GM12865 (cell line): ENCODE measurements around the gene WDR45B.
"Not testable (repeated sequence)": the region's sequence is repeated elsewhere in the genome, so short reads cannot be mapped to it uniquely, and the experiment has no call there.

Experiments
- DNase-seq: peaks from one replicate; pipeline ENCODE4 v3.0.0; 2010; ENCODE audit warnings: low read depth
- H3K4me3 ChIP-seq: 2 replicates; pipeline ENCODE4 v1.5.1; 2011; ENCODE audit warnings: mild to moderate bottlenecking, low read depth, low read length, control low read depth
- CTCF ChIP-seq: IDR thresholded peaks from 2 replicates; pipeline ENCODE4 v1.5.1; 2011; ENCODE audit warnings: low read length, control low read depth, low read depth, inconsistent platforms; ENCODE audit not compliant: insufficient read depth; ENCODE audit errors: missing control alignments

Gene WDR45B

GRCh38 chr17:82657926-82658325 is 9.7 kb upstream of the WDR45B start:
- H3K4me3 ChIP-seq = no peak overlapping the region
- no peak for TF ChIP-seq CTCF
- DNase-seq = no peak

- no peak for DNase-seq
- no peak overlapping the region for H3K4me3 ChIP-seq
- no peak for TF ChIP-seq CTCF
Measured at GRCh38 chr17:82656266-82656665, 8.0 kb upstream of the WDR45B start.

GRCh38 chr17:82655523-82655922 is 7.3 kb upstream of the WDR45B start:
- DNase-seq = no peak
- TF ChIP-seq CTCF = no peak
- no peak overlapping the region for H3K4me3 ChIP-seq

GRCh38 chr17:82655038-82655479 is 6.8 kb upstream of the WDR45B start:
- no peak for DNase-seq
- no peak for TF ChIP-seq CTCF
- H3K4me3 ChIP-seq = no peak overlapping the region

- not testable (repeated sequence) for DNase-seq
Measured at GRCh38 chr17:82654611-82655010, 6.4 kb upstream of the WDR45B start.

GRCh38 chr17:82653651-82654528 is 5.6 kb upstream of the WDR45B start:
- no peak for DNase-seq
- TF ChIP-seq CTCF = no peak

More at GRCh38 chr17:82654611-82655010, 6.4 kb upstream of the WDR45B start:
- not testable (repeated sequence) for H3K4me3 ChIP-seq

GRCh38 chr17:82650723-82651122 is 2.5 kb upstream of the WDR45B start:
- H3K4me3 ChIP-seq = no peak overlapping the region
- no peak for TF ChIP-seq CTCF
- DNase-seq = no peak

More at GRCh38 chr17:82653651-82654528, 5.6 kb upstream of the WDR45B start:
- H3K4me3 ChIP-seq = no peak overlapping the region
